ENCODE data around the gene DOK5. TPM values are rescaled to one million over a fixed set of nuclear protein-coding genes. Genes with fewer than 3 reads are reported as not detected.

The DOK5 gene
- total RNA-seq, 1 experiment from 2014 or later: 2.3 TPM

GRCh38 chr20:54549658-54550326 is 74.4 kb downstream of the DOK5 start:
- Histone ChIP-seq H3K36me3 (replicated peaks; ENCODE audit: control insufficient read depth, insufficient read depth, low read length) (no peaks in the 10 kb centered on the region), H3K4me3 (ENCODE audit: insufficient read depth, low read depth, low read length) (no peak overlapping the region), H3K27me3 (ENCODE audit: control insufficient read depth, insufficient read depth, low read length) (no peaks in the 10 kb centered on the region)
- DNase-seq: no peak

DNA sequence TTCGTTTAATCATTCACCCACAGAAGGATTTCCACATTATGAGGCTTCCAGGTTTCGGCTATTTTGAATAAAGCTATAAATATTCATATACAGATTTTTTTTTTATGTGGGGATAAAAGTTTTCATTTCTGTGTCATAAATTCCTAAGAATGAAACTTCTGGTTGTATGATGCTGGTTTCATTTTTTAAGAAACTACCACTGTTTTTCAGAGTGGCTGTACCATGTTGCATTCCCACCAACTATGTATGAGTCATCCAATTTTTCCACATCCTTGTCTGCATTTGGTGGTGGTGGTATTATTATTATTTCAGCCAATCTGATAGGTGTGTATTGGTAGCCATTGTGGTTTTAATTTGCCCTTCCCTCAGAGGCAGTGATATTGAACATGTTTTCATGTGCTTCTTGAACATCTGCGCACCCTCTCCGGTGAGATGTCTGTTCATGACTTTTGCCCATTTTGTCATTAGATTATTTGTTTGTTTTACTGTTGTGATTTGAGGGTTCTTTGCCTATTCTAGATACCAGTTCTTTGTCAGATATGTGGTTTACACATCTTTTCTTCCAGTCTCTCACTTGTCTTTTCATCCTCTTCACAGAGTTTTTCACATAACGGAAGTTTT is 75.5 kb downstream of the DOK5 start:
- Histone ChIP-seq H3K36me3 (replicated peaks; ENCODE audit: control insufficient read depth, insufficient read depth, low read length) (no peaks in the 10 kb centered on the region), H3K27me3 (ENCODE audit: control insufficient read depth, insufficient read depth, low read length) (no peaks in the 10 kb centered on the region), H3K4me3 (ENCODE audit: insufficient read depth, low read depth, low read length) (no peak overlapping the region)
- no peak for DNase-seq

DNA sequence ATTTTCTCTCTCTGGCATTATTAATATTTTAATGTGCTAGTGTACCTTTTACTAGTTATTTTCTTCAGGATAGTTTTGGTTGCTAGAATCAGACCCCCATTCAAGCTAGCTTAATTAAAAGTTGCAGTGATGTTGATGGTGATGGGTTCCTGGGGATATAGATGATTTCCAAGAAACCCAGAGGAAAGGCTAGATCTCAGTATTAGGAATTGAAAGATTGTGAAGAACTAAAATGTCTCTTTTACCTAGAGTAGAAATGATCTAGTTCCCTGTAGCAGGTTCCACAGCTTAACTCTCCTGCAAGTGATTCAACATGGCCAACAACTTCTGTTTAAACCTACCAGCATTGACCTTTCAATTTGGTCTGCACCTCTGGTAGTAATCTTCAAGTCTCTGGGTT is 78.6 kb downstream of the DOK5 start:
- Histone ChIP-seq H3K4me3 (ENCODE audit: insufficient read depth, low read depth, low read length) (no peak overlapping the region), H3K27me3 (ENCODE audit: control insufficient read depth, insufficient read depth, low read length) (no peaks in the 10 kb centered on the region), H3K36me3 (replicated peaks; ENCODE audit: control insufficient read depth, insufficient read depth, low read length) (no peaks in the 10 kb centered on the region)
- DNase-seq: no peak

- no peaks in the 10 kb centered on the region for H3K27me3 ChIP-seq (ENCODE audit: control insufficient read depth, insufficient read depth, low read length)
- no peaks in the 10 kb centered on the region for H3K36me3 ChIP-seq (replicated peaks; ENCODE audit: control insufficient read depth, insufficient read depth, low read length)
- peak; percentile 33 for DNase-seq
- no peak overlapping the region for H3K4me3 ChIP-seq (ENCODE audit: insufficient read depth, low read depth, low read length)
These were observed 79.8 kb downstream of the DOK5 start for GRCh38 chr20:54555150-54555549.

DNA sequence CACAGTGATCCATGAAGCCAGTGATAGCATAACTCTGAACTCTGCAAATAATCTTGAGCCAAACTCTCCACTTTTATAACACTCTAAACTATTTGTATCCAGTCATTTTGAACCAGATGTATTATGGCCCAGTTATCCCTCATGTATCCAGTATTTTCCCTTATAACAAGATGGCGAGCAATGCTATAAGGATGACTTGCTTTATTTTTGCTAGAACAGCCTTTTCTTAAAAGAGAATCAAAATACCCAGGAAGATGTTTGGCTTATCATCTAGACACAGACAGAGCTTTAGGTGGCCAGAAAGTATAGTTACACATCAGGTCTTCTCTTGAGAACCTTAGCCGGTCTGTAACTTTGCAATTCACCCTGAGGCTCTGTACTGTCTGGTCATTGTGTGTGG is 81.0 kb downstream of the DOK5 start:
- Histone ChIP-seq H3K36me3 (replicated peaks; ENCODE audit: control insufficient read depth, insufficient read depth, low read length) (no peaks in the 10 kb centered on the region), H3K27me3 (ENCODE audit: control insufficient read depth, insufficient read depth, low read length) (no peaks in the 10 kb centered on the region), H3K4me3 (ENCODE audit: insufficient read depth, low read depth, low read length) (no peak overlapping the region)
- no peak for DNase-seq

- no peaks in the 10 kb centered on the region for H3K36me3 ChIP-seq (replicated peaks; ENCODE audit: control insufficient read depth, insufficient read depth, low read length)
- H3K4me3 ChIP-seq (ENCODE audit: insufficient read depth, low read depth, low read length): no peak overlapping the region
- DNase-seq: no peak
- no peaks in the 10 kb centered on the region for H3K27me3 ChIP-seq (ENCODE audit: control insufficient read depth, insufficient read depth, low read length)
These were observed 82.6 kb downstream of the DOK5 start for GRCh38 chr20:54557806-54558590.

DNA sequence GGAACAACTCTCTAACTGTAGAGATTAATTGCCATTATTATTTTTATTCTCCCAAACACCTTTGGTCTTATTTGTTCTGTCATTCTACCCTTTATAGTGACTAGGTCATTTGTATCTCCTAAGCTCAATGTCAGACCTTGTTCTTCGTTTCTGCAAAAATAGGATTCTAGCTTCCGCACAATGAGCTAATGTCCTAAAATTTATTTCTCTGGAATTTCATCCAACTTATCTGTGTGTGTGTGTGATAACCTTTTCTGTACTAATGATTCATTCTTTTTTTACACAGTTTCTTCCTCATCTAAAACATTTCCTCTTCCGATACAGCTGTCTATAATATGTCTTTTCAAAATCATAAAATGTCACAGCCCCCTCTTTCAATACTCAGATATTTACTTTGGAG is 84.5 kb downstream of the DOK5 start:
- Histone ChIP-seq H3K36me3 (replicated peaks; ENCODE audit: control insufficient read depth, insufficient read depth, low read length) (no peaks in the 10 kb centered on the region), H3K27me3 (ENCODE audit: control insufficient read depth, insufficient read depth, low read length) (no peaks in the 10 kb centered on the region), H3K4me3 (ENCODE audit: insufficient read depth, low read depth, low read length) (no peak overlapping the region)
- no peak for DNase-seq

DNA sequence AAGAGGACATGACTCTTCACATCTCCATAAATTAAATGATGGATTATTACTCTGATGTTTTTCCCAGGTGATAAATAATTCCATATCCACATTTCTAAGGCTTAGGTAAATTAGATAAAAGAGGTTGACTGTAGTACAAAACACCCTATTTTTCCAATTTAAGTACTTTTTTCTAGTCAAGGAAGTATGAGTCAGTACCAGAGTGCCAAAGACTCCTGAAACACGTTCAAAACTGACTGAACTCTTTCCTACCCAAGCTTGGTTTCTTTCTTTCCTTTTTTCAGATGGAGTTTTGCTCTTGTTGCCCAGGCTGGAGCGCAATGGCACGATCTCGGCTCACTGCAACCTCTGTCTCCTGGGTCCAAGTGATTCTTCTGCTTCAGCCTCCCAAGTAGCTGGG is 85.0 kb downstream of the DOK5 start:
- Histone ChIP-seq H3K4me3 (ENCODE audit: insufficient read depth, low read depth, low read length) (no peak overlapping the region), H3K27me3 (ENCODE audit: control insufficient read depth, insufficient read depth, low read length) (no peaks in the 10 kb centered on the region), H3K36me3 (replicated peaks; ENCODE audit: control insufficient read depth, insufficient read depth, low read length) (no peaks in the 10 kb centered on the region)
- DNase-seq: no peak

DNA sequence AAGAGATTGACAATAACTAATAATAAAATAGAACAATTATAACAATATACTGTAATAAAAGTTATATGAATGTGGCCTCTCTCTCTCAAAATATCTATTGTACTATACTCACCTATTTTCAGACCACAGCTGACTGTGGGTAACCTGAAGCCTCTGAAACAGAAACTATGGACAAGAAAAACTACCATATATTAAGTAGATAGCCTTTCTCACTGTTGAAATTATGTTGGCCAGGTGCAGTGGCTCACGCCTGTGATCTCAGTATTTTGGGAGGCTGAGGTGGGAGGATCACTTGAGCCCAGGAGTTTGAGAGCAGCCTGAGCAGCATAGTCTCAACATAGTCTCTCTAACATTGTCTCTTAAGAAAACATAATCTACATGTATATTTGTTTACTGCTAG is 89.9 kb downstream of the DOK5 start:
- no peaks in the 10 kb centered on the region for H3K36me3 ChIP-seq (replicated peaks; ENCODE audit: control insufficient read depth, insufficient read depth, low read length)
- DNase-seq: no peak
- H3K27me3 ChIP-seq (ENCODE audit: control insufficient read depth, insufficient read depth, low read length): no peaks in the 10 kb centered on the region
- no peak overlapping the region for H3K4me3 ChIP-seq (ENCODE audit: insufficient read depth, low read depth, low read length)

GRCh38 chr20:54566031-54566688 is 90.8 kb downstream of the DOK5 start:
- Histone ChIP-seq H3K4me3 (ENCODE audit: insufficient read depth, low read depth, low read length) (no peak overlapping the region), H3K36me3 (replicated peaks; ENCODE audit: control insufficient read depth, insufficient read depth, low read length) (no peaks in the 10 kb centered on the region), H3K27me3 (ENCODE audit: control insufficient read depth, insufficient read depth, low read length) (no peaks in the 10 kb centered on the region)
- DNase-seq: no peak

DNA sequence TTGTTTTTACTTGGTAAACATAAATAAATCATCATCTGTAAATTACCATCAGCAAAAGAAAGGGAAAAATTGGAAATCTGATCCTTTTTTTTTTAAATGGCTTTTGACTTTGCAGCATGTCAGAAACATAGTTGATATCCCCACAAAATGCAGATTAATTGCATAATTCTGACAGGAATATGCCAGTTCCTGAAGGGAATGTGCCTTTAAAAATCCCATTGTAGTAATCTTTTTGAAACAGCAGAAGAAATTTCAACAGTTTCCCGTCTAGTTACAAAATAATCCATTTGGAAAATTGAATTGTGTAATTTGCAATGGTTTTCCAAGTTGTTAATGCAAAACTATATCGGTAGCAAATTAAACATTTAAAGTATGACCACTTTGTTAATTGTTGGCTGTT is 95.2 kb downstream of the DOK5 start:
- no peaks in the 10 kb centered on the region for H3K36me3 ChIP-seq (replicated peaks; ENCODE audit: control insufficient read depth, insufficient read depth, low read length)
- DNase-seq: no peak
- H3K4me3 ChIP-seq (ENCODE audit: insufficient read depth, low read depth, low read length): no peak overlapping the region
- no peaks in the 10 kb centered on the region for H3K27me3 ChIP-seq (ENCODE audit: control insufficient read depth, insufficient read depth, low read length)

GRCh38 chr20:54572665-54573435 is 97.5 kb downstream of the DOK5 start:
- H3K36me3 ChIP-seq (replicated peaks; ENCODE audit: control insufficient read depth, insufficient read depth, low read length): no peaks in the 10 kb centered on the region
- H3K4me3 ChIP-seq (ENCODE audit: insufficient read depth, low read depth, low read length): no peak overlapping the region
- H3K27me3 ChIP-seq (ENCODE audit: control insufficient read depth, insufficient read depth, low read length): no peaks in the 10 kb centered on the region
- no peak for DNase-seq

DNA sequence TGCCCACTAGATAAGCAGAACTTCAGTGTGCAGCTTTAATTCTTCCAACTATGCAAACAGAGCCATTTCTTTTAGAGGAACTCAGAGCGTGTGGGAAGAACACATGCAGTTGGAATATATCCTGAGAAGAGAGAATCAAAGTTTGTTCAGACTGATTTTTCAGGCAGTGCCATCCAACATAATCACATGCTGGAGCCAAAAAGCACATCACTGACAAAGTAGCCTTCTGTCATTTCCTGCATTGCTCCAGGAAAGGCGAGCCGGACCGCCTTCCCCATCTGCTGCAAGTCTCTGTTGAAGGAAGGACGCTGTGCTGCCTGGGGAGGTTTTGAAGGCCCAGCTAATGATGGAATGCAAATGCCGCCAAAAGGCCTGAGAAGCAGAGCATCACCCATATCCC is 98.4 kb downstream of the DOK5 start:
- no peak for DNase-seq
- Histone ChIP-seq H3K4me3 (ENCODE audit: insufficient read depth, low read depth, low read length) (no peak overlapping the region), H3K27me3 (ENCODE audit: control insufficient read depth, insufficient read depth, low read length) (no peaks in the 10 kb centered on the region), H3K36me3 (replicated peaks; ENCODE audit: control insufficient read depth, insufficient read depth, low read length) (no peaks in the 10 kb centered on the region)

GRCh38 chr20:54576518-54576917 is 101.1 kb downstream of the DOK5 start:
- no peaks in the 10 kb centered on the region for H3K36me3 ChIP-seq (replicated peaks; ENCODE audit: control insufficient read depth, insufficient read depth, low read length)
- no peak for DNase-seq
- H3K4me3 ChIP-seq (ENCODE audit: insufficient read depth, low read depth, low read length): no peak overlapping the region
- no peaks in the 10 kb centered on the region for H3K27me3 ChIP-seq (ENCODE audit: control insufficient read depth, insufficient read depth, low read length)

Measured in H7 (cell line).